NCI-H446 (cell line): ENCODE data around the gene P2RX5.
A peak's percentile ranks its signal among the peaks of the same experiment; 100 is the strongest.
"Not testable (repeated sequence)": the region's sequence is repeated elsewhere in the genome, so short reads cannot be mapped to it uniquely, and the experiment has no call there.

Experiments
- DNase-seq, 2 experiments: peaks; one replicate each; lab custom pipeline; 2025; lab: John Stamatoyannopoulos, UW

P2RX5 gene

GRCh38 chr17:3695723-3696411, at the start of gene P2RX5:
Gene P2RX5, minus strand, starts transcription at chr17:3696155. Its CDS starts 150 bp downstream, at chr17:3696005.
- DNase-seq = no peak

GRCh38 chr17:3745071-3745470, 49.1 kb upstream of the P2RX5 start:
- no peak for DNase-seq

DNA sequence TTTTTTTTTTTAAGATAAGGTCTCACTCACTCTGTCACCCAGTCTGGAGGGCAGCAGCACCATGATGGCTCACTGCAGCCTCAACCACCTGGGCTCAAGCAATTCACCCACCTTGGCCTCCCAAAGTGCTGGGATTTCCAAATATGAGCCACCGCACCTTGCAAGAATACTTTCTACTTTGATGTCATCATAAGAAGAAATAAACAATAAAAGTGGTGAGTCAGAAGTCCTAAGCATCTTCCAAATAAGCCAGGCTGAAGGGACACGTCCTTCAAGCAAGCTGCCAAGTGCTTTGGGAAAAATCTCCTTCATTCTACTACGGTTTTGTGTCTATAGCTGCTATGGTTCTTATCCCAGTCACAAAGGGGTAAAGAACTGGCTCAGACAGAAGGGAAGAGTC, 48.1 kb upstream of the P2RX5 start:
- DNase-seq = no peak

DNA sequence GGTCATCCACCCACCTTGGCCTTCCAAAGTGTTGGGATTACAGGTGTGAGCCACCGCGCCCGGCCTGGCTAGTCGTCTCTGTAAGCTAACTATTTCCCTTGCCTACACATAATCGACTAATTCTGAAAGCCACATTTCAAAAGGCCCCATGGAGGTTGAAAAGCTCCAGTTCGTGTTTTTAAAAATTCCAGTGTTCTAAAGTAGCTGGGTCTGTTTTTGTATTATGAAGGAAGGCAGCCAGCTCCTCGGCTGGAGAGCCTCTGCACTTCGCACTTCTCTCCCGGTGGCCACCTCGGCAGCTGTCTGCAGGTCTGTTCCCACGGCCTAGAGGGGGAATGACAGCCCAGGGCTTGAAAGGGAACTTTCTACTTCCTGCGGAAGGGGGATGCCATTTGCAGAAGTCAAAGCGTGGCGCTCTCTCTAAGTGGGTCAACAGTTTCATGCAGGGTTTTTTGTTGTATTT, 44.7 kb upstream of the P2RX5 start:
- DNase-seq = no peak

- no peak for DNase-seq
Observed at GRCh38 chr17:3739422-3740124, 43.6 kb upstream of the P2RX5 start.

DNA sequence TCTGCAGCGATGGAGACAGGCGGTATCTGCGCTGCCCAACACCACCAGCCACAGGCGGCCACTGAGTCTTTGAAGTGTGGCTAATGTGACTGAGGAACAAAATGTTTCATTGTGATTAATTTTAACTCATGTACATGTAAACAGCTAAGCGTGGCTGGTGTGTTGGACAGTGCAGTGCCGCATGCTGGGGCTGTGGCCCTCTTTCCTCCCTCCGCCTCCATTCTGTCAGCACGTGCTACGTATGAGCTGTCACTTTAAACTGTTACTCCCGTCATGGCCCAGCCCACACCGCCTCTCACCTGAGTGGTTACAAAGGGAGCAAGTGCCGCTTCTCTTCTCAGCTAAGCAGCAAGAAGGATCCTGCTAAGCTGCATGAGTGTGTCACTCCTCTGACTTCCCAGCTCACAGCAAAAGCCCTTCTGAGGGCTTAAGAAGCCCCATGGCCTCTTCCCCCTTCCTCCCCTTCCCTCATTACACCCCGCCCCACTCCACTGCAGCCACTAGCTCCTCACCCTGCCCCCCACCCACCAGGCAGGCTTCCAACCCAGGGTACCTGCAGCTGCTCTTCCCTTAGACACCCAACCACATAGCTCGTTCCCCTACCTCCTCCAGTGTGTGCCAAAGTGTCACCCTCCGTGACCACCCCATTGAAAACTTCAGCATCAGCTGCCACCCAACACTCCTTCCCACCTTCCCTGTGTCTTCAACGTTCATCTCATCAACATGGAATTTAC, 42.8 kb upstream of the P2RX5 start:
- DNase-seq = no peak

DNA sequence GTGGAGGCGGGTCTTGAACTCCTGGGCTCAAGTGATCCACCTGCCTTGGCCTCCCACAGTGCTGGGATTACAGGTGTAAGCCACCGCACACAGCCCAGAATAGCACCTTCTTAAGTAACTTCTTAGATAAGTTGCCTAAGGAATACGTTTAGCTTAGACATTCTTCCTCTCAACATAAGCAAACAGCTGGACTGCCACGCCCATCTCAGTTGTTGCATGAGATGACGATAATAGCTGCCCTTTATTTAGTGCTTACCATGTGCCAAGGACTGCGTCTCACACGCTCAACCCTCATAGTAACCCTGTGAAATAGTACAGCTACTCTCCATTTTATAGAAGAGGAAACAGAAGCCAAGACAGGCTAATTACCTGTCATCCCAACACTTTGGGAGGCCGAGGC, 39.6 kb upstream of the P2RX5 start:
- DNase-seq = no peak

- DNase-seq = not testable (repeated sequence)
Observed at GRCh38 chr17:3734911-3735276, 38.9 kb upstream of the P2RX5 start.

DNA sequence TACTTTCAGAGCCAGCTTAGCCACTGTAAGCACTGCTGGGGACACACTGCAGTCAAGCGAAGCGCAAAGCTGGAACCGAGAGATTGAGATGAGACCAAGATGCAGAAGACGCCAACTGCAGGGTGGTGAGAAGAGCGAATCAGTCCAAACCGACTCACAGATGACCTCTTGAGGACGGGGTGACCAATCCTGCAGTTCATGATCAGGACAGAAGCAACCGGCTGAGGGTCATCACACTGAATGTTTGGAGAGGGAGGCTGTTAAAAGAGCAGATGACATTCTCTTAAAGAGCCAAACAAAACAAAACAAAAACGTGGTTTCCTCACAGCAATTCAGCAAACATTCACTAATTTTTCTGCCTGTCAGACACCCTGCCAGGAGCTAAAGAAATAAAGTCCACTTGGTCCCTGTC, 36.3 kb upstream of the P2RX5 start:
- DNase-seq = no peak

DNA sequence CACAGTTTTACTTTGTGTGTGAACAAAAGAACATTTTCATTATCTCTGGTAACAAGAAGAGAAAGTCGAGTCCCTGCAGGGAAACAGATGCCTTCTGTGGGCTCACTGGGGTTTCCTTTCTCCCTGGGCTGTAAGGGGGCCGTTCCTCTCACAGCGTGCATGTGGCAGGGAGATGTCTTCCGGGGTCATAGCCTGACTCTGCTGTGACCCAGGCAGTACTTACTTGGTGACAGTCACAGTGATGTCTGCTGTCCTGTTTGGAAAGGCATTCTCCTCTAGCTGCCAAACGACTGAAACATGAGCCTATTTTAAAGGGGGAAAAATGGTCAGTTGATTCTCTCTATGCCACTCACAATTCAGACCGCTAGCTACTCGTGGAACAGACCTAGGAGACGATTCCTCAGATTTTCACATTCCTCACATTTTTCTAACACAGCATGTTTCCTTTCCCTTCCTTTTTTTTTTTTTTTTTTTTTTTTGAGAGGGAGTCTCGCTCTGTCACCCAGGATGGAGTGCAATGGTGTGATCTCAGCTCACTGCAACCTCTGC, 35.0 kb upstream of the P2RX5 start:
- DNase-seq = no peak

- DNase-seq = no peak
Observed at GRCh38 chr17:3729881-3730280, 33.9 kb upstream of the P2RX5 start.

DNA sequence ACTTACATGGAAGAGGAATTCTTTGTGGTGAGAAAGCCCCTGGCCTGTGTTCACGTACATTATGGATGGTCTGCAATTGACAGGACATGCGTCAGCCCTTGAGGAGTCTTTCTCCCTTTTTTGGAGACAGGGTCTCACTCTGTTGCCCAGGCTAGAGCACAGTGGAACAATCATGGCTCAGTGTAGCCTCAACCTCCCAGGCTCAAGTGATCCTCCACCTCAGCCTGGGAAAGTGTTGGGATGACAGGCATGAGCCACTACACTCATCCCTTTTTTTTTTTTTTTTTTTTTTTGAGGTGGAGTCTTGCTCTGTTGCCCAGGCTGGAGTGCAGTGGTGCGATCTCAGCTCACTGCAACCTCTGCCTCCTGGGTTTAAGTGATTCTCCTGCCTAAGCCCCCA, 32.1 kb upstream of the P2RX5 start:
- DNase-seq = not testable (repeated sequence)

DNA sequence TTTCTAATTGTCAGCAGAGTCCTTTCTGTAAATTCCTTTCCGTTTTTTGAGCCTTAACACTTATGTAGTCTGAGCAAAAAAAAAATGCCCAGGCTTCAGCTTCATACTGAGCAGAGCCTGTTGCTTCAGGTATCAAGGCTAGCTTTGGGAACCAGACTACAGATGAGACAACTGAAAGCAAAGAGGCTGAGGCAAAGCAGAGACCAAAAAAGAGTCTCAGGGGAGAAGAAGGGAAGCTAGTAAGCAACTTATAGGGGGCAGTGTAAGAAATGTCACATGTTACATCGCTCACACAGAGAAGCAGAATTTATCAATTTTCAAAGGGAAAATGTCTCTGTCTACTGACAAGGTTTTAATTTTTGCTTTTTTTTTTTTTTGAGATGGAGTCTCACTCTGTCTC, 31.1 kb upstream of the P2RX5 start:
- DNase-seq = no peak

- DNase-seq = no peak
Observed at GRCh38 chr17:3724378-3725077, 28.6 kb upstream of the P2RX5 start.

DNA sequence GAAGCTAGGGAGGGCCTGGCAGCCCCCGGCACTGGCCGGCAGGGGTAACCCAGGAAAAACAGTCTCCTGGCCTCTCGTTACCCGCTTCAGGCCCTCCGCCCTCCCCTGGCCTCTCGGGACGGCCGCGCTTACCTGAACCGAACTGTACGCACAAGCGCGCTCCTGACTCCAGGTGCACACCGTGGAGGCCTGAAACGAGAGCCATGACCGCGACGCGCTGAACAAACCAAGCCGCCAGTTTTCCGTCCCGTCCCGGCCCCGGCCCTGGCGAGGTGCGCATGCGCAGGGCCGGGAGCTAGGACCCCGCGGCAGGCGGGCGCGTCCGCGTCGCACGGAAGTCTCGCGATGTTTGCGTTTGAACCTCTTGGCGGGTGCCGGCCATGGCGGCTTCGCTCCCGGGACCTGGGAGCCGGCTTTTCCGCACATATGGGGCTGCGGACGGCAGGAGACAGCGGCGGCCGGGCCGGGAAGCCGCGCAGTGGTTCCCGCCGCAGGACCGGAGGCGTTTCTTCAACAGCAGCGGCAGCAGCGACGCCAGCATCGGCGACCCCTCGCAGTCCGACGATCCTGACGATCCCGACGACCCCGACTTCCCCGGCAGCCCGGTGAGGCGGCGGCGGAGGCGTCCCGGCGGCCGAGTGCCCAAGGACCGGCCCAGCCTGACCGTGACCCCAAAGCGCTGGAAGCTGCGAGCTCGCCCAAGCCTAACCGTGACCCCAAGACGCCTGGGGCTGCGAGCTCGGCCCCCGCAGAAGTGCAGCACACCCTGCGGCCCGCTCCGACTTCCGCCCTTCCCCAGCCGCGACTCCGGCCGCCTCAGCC, 27.8 kb upstream of the P2RX5 start, which contains the start of gene HASPIN:
Gene HASPIN (plus strand): TSS at position 348 of the 822 bp plus-strand sequence. CDS start 33 bp downstream, at position 381.
- peak; percentile 82 to 96 for DNase-seq

DNA sequence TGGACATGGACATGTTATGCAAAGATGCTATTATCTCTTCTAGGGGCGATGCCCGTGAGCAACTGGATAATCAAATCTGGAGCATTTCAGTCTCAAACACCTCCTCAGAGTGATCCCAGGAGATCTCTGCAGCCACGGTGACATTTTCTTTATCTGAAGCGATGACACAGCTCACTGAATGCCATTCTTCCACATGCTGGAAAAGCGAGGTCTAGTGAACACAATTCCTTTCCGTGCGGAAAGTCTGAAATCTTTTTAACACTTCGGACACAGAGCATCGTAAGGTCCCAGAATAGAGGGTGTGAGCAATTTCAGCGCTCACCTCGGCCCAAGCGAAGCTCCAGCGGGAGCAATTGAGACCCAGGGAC, 27.2 kb upstream of the P2RX5 start:
- no peak for DNase-seq

DNA sequence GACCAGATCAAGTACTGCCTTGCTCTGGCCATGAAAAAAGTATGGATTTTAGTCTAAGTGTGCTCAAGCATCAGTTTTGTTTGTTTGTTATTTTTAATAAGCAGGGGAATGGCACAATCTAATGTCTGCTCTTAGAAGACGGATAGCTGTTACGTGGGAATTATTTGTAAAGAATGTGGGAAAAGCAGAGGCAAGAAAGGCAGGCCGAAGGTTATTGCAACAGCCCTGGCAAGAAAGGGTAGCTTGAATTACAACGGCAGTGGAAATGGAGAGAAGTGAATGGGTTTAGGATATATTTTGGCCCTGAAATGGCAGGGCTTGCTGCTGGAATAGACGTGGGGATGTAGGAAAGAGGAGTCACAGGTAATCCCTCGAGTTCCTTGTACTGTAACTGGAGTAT, 26.8 kb upstream of the P2RX5 start:
- DNase-seq = no peak

GRCh38 chr17:3719265-3719664, 23.3 kb upstream of the P2RX5 start:
- DNase-seq = no peak

- no peak for DNase-seq
Observed at GRCh38 chr17:3718201-3718600, 22.2 kb upstream of the P2RX5 start.

DNA sequence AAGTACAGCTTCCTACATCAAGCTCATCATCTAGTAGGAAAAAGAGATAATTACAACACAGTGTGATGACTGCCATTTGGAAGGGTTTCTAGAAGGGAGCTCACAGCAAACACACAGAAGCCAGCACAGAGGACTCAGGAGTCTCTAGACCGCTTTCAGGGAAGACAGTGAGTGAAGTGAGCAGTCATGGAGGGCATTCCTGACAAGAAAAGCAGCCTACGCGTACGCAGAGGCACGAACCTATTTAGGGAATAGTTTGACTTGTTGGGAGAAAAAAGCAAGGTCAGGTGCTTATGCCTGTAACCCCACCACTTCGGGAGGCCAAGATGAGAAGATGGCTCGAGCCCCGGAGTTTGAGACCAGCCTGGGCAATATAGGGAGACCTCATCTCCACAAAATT, 19.3 kb upstream of the P2RX5 start:
- no peak for DNase-seq

- DNase-seq = no peak
Observed at GRCh38 chr17:3712811-3713463, 17.0 kb upstream of the P2RX5 start.
